Activated T-helper 9 cell treated with anti-CD3 and anti-CD28 coated beads, Interleukin-2, amount 50 U/mL, for 16 hours (primary cell): Measurements from ENCODE around the gene PCYT2.

Experiments
- DNase-seq: peaks from one replicate; pipeline ENCODE4 v3.0.0-alpha.2; 2020; ENCODE audit warnings: low read depth

The PCYT2 gene

GRCh38 chr17:81851423-81851822 lies 59.8 kb downstream of the PCYT2 start:
- no peak for DNase-seq
